Stimulated activated CD4-positive, alpha-beta T cell treated with anti-CD3 and anti-CD28 coated beads, Interleukin-4, amount 100 ng/mL, for 48 hours (primary cell): ENCODE data around the gene CEBPA.

Experiments
- DNase-seq, 2 donors: peaks; one replicate each; pipeline ENCODE4 v3.0.0-alpha.2; 2020; ENCODE audit warnings: low read depth in 2 of 2

The CEBPA gene

GRCh38 chr19:33273065-33273736 is 29.1 kb downstream of the CEBPA start:
- DNase-seq, result no peak

- no peak for DNase-seq
Observed at GRCh38 chr19:33271246-33272021, 30.9 kb downstream of the CEBPA start.

- DNase-seq, result no peak
Observed at GRCh38 chr19:33270769-33271168, 31.6 kb downstream of the CEBPA start.

GRCh38 chr19:33269016-33269415 is 33.3 kb downstream of the CEBPA start:
- no peak for DNase-seq

- DNase-seq, result no peak
Observed at GRCh38 chr19:33268162-33268991, 34.0 kb downstream of the CEBPA start.

- no peak for DNase-seq
Observed at GRCh38 chr19:33267706-33268105, 34.6 kb downstream of the CEBPA start.

GRCh38 chr19:33266974-33267484 is 35.3 kb downstream of the CEBPA start:
- no peak for DNase-seq

GRCh38 chr19:33264881-33265445 is 37.4 kb downstream of the CEBPA start:
- no peak for DNase-seq

- no peak for DNase-seq
Observed at GRCh38 chr19:33263325-33264023, 38.9 kb downstream of the CEBPA start.

- DNase-seq, result no peak
Observed at GRCh38 chr19:33261511-33262189, 40.7 kb downstream of the CEBPA start.

GRCh38 chr19:33260628-33261418 is 41.5 kb downstream of the CEBPA start:
- DNase-seq, result no peak

GRCh38 chr19:33259539-33259938 is 42.8 kb downstream of the CEBPA start:
- DNase-seq, result no peak

GRCh38 chr19:33257828-33258227 is 44.5 kb downstream of the CEBPA start:
- no peak for DNase-seq

- no peak for DNase-seq
Observed at GRCh38 chr19:33256261-33256660, 46.1 kb downstream of the CEBPA start.

- DNase-seq, result no peak
Observed at GRCh38 chr19:33255781-33256180, 46.6 kb downstream of the CEBPA start.

- no peak for DNase-seq
Observed at GRCh38 chr19:33254245-33254824, 48.0 kb downstream of the CEBPA start.

- no peak for DNase-seq
Observed at GRCh38 chr19:33252971-33253370, 49.4 kb downstream of the CEBPA start.

GRCh38 chr19:33252418-33252962 is 49.8 kb downstream of the CEBPA start:
- no peak for DNase-seq

GRCh38 chr19:33251526-33252090 is 50.7 kb downstream of the CEBPA start:
- DNase-seq, result no peak
